Liver (tissue), 4 donors: ENCODE measurements around the gene PSMG3. TPM values are rescaled to one million over a fixed set of nuclear protein-coding genes. Genes with fewer than 3 reads are reported as not detected.

ENCODE experiments used
- polyA plus RNA-seq, 2 donors: library from polyadenylated mRNA; stranded (reverse) in 1 of 2; unstranded in 1 of 2; fragments of 200-250 nt in 1 of 2; fragments of >200 nt in 1 of 2; fragmentation: Nextera tagmentation in 1 of 2; extraction: Ambion mirVana in 1 of 2; gene quantifications; one replicate each; pipeline versions ENCODE4 v1.2.1 to v1.2.3, GENCODE V29; 2013 to 2015
- total RNA-seq, 2 donors: library from RNA; depleted of rRNA; stranded (reverse); fragments of >200 nt; gene quantifications; one replicate each; pipeline ENCODE4 v1.2.3, GENCODE V29; 2014
- donor health status: healthy.
- donor health status: healthy.
- donor health status: healthy.

Gene PSMG3
- total and polyA plus RNA-seq, 4 donors: 10.1 to 22.4 (median 15.7) TPM

Other genes with a start within 250 kb of the PSMG3 start
- gene MICALL2, start 110.6 kb downstream of the PSMG3 start, total RNA-seq: 10 to 100 TPM; 10.0 to 16.3 TPM
- 1 to 10 TPM; 2.9 to 5.2 TPM for gene MICALL2, start 110.6 kb downstream of the PSMG3 start, polyA plus RNA-seq
- gene INTS1, start 65.6 kb downstream of the PSMG3 start, total RNA-seq: 10 to 100 TPM; 26.8 to 34.6 TPM
- gene INTS1, start 65.6 kb downstream of the PSMG3 start, polyA plus RNA-seq: 10 to 100 TPM; 14.6 to 37.9 TPM
- gene MAFK, start 39.3 kb downstream of the PSMG3 start, total RNA-seq: 1 to 10 TPM; 4.4 to 8.3 TPM
- gene MAFK, start 39.3 kb downstream of the PSMG3 start, polyA plus RNA-seq: 1 to 10 TPM; 1.3 to 9.3 TPM
- 10 to 100 TPM in 1 of 2 donors, 1 to 10 TPM in 1; 1.6 to 11.7 TPM for gene TMEM184A, start 13.8 kb downstream of the PSMG3 start, total RNA-seq
- gene TMEM184A, start 13.8 kb downstream of the PSMG3 start, polyA plus RNA-seq: 10 to 100 TPM; 11.1 to 12.6 TPM
- gene ELFN1, start 100.2 kb upstream of the PSMG3 start, total RNA-seq: 1 to 10 TPM; 3.3 to 3.4 TPM
- 1 to 10 TPM in 1 of 2 donors, under 1 TPM in 1; 0.43 to 3.5 TPM for gene ELFN1, start 100.2 kb upstream of the PSMG3 start, polyA plus RNA-seq